Measurements from ENCODE around the gene GTF2A2. TPM values are rescaled to one million over a fixed set of nuclear protein-coding genes. Genes with fewer than 3 reads are reported as not detected.
"Not testable (repeated sequence)": the region's sequence is repeated elsewhere in the genome, so short reads cannot be mapped to it uniquely, and the experiment has no call there.

GTF2A2 gene
- total RNA-seq, 1 donor from 2014 or later, result 138 TPM

- intact Hi-C loops (cut with micrococcal nuclease), result loop anchor here (1.0 kb wide), 1 partner anchor 10 kb away; no protein-coding TSS in a partner anchor
Measured at GRCh38 chr15:59678172-59678571, 20.9 kb upstream of the GTF2A2 start.

- intact Hi-C loops (cut with micrococcal nuclease), result no loop called here
Measured at GRCh38 chr15:59676565-59676964, 19.2 kb upstream of the GTF2A2 start.

- intact Hi-C loops (cut with micrococcal nuclease), result no loop called here
Measured at GRCh38 chr15:59674361-59674877, 17.1 kb upstream of the GTF2A2 start.

GRCh38 chr15:59668556-59668955, 11.2 kb upstream of the GTF2A2 start:
- intact Hi-C loops (cut with micrococcal nuclease), result no loop called here

- intact Hi-C loops (cut with micrococcal nuclease), result no loop called here
Measured at GRCh38 chr15:59662260-59662659, 4.9 kb upstream of the GTF2A2 start.

GRCh38 chr15:59659366-59659765, 2.1 kb upstream of the GTF2A2 start:
- intact Hi-C loops (cut with micrococcal nuclease), result no loop called here

GRCh38 chr15:59657635-59658125, 365 bp upstream of the GTF2A2 start:
- intact Hi-C loops (cut with micrococcal nuclease), result loop anchor here (1.0 kb wide), 1 partner anchor 31 kb away; no protein-coding TSS in a partner anchor

GRCh38 chr15:59654046-59654445, 3.3 kb downstream of the GTF2A2 start:
- intact Hi-C loops (cut with micrococcal nuclease), result no loop called here

- intact Hi-C loops (cut with micrococcal nuclease), result no loop called here
Measured at GRCh38 chr15:59649603-59650002, 7.7 kb downstream of the GTF2A2 start.

- intact Hi-C loops (cut with micrococcal nuclease), result no loop called here
Measured at GRCh38 chr15:59647085-59647484, 10.2 kb downstream of the GTF2A2 start.

GRCh38 chr15:59646277-59646676, 11.0 kb downstream of the GTF2A2 start:
- intact Hi-C loops (cut with micrococcal nuclease), result no loop called here

- intact Hi-C loops (cut with micrococcal nuclease), result not testable (repeated sequence)
Measured at GRCh38 chr15:59645812-59646211, 11.5 kb downstream of the GTF2A2 start.

GRCh38 chr15:59644756-59645155, 12.6 kb downstream of the GTF2A2 start:
- intact Hi-C loops (cut with micrococcal nuclease), result loop anchor here (5.0 kb wide), 1 partner anchor 112 kb away; no protein-coding TSS in a partner anchor

- intact Hi-C loops (cut with micrococcal nuclease), result loop anchor here (5.0 kb wide), 1 partner anchor 110 kb away; no protein-coding TSS in a partner anchor
Measured at GRCh38 chr15:59642351-59642750, 15.0 kb downstream of the GTF2A2 start.

- intact Hi-C loops (cut with micrococcal nuclease), result not testable (repeated sequence)
Measured at GRCh38 chr15:59637507-59637906, 19.8 kb downstream of the GTF2A2 start.

GRCh38 chr15:59636184-59636583, 21.1 kb downstream of the GTF2A2 start:
- intact Hi-C loops (cut with micrococcal nuclease), result no loop called here

GRCh38 chr15:59632714-59633113, 24.6 kb downstream of the GTF2A2 start:
- intact Hi-C loops (cut with micrococcal nuclease), result no loop called here

GRCh38 chr15:59622289-59622688, 35.0 kb downstream of the GTF2A2 start:
- intact Hi-C loops (cut with micrococcal nuclease), result loop anchor here (1.0 kb wide), 1 partner anchor 90 kb away; no protein-coding TSS in a partner anchor

- intact Hi-C loops (cut with micrococcal nuclease), result no loop called here
Measured at GRCh38 chr15:59618406-59618805, 38.9 kb downstream of the GTF2A2 start.

GRCh38 chr15:59616379-59616778, 40.9 kb downstream of the GTF2A2 start:
- intact Hi-C loops (cut with micrococcal nuclease), result no loop called here

GRCh38 chr15:59615661-59616060, 41.7 kb downstream of the GTF2A2 start:
- intact Hi-C loops (cut with micrococcal nuclease), result no loop called here

GRCh38 chr15:59614153-59614552, 43.2 kb downstream of the GTF2A2 start:
- intact Hi-C loops (cut with micrococcal nuclease), result no loop called here
